NCI-H2107 treated with DMSO at 0.1 percent for 48 hours (cell line): ENCODE measurements around the gene RHAG.
"Not testable (repeated sequence)": the region's sequence is repeated elsewhere in the genome, so short reads cannot be mapped to it uniquely, and the experiment has no call there.

Experiments used
- DNase-seq: peaks from one replicate; lab custom pipeline; 2025; ENCODE audit not compliant: unreplicated experiment; lab: John Stamatoyannopoulos, UW

Gene RHAG

GRCh38 chr6:49636713-49637349 lies at the start of gene RHAG:
TSS of gene RHAG (minus strand) at chr6:49636839. CDS start at chr6:49636812, 27 bp downstream.
- DNase-seq = no peak

GRCh38 chr6:49676671-49677281 lies 40.1 kb upstream of the RHAG start:
- DNase-seq = no peak

GRCh38 chr6:49675816-49676215 lies 39.2 kb upstream of the RHAG start:
- DNase-seq = no peak

GRCh38 chr6:49668083-49668511 lies 31.5 kb upstream of the RHAG start:
- no peak for DNase-seq

GRCh38 chr6:49666930-49667757 lies 30.5 kb upstream of the RHAG start:
- no peak for DNase-seq

GRCh38 chr6:49666480-49666879 lies 29.8 kb upstream of the RHAG start:
- DNase-seq = no peak

- DNase-seq = no peak
These were observed 28.2 kb upstream of the RHAG start for GRCh38 chr6:49664817-49665216.

- DNase-seq = not testable (repeated sequence)
These were observed 27.4 kb upstream of the RHAG start for GRCh38 chr6:49664054-49664453.

- no peak for DNase-seq
These were observed 26.2 kb upstream of the RHAG start for GRCh38 chr6:49662892-49663261.

GRCh38 chr6:49662231-49662891 lies 25.7 kb upstream of the RHAG start:
- DNase-seq = no peak

- DNase-seq = no peak
These were observed 17.3 kb upstream of the RHAG start for GRCh38 chr6:49653942-49654341.

GRCh38 chr6:49653438-49653837 lies 16.8 kb upstream of the RHAG start:
- no peak for DNase-seq

- no peak for DNase-seq
These were observed 14.6 kb upstream of the RHAG start for GRCh38 chr6:49651239-49651638.

GRCh38 chr6:49649988-49650387 lies 13.3 kb upstream of the RHAG start:
- DNase-seq = no peak

- no peak for DNase-seq
These were observed 11.4 kb upstream of the RHAG start for GRCh38 chr6:49648036-49648435.

- DNase-seq = no peak
These were observed 10.8 kb upstream of the RHAG start for GRCh38 chr6:49647476-49647875.

GRCh38 chr6:49646942-49647341 lies 10.3 kb upstream of the RHAG start:
- DNase-seq = no peak

GRCh38 chr6:49646130-49646824 lies 9.6 kb upstream of the RHAG start:
- DNase-seq = no peak

GRCh38 chr6:49645139-49645538 lies 8.5 kb upstream of the RHAG start:
- no peak for DNase-seq

GRCh38 chr6:49639177-49639817 lies 2.7 kb upstream of the RHAG start:
- no peak for DNase-seq

- DNase-seq = no peak
These were observed 702 bp upstream of the RHAG start for GRCh38 chr6:49637350-49637731.
